H1 (cell line): ENCODE results near the gene AIFM1. TPM values are rescaled to one million over a fixed set of nuclear protein-coding genes. Genes with fewer than 3 reads are reported as not detected.

Experiments
- CTCF ChIA-PET: fragments of 300-600 bp; sonication (Branson Sonifier 250); formaldehyde crosslinking; loops from one replicate; lab custom pipeline; 2021; ENCODE audit not compliant: partially characterized antibody; lab: Charles Lee
- POLR2A ChIA-PET: fragments of 300-600 bp; sonication (Branson Sonifier 250); formaldehyde crosslinking; loops from one replicate; lab custom pipeline; 2021; ENCODE audit warnings: inconsistent platforms; ENCODE audit not compliant: partially characterized antibody; lab: Charles Lee
- DNase-seq, 2 experiments: peaks; one replicate each; pipeline versions ENCODE4 v3.0.0 to v3.0.0-alpha.2; 2010 to 2022; ENCODE audit warnings: low spot score in 2 of 2, low read depth in 1 of 2, mixed read lengths in 1 of 2
- FAIRE-seq: peaks from 2 replicates; lab custom pipeline; 2011; peaks lifted over from hg19 to GRCh38; lab: Jason Lieb, UNC
- H2AFZ ChIP-seq: 2 replicates; pipeline ENCODE4 v1.8.1; 2012; ENCODE audit warnings: low read length, inconsistent platforms
- H2AK5ac ChIP-seq: 2 replicates; pipeline ENCODE4 v1.6.1; 2013; ENCODE audit warnings: low read depth, low read length
- H2BK120ac ChIP-seq: replicated peaks from 2 replicates; pipeline ENCODE3; 2013; ENCODE audit warnings: low read depth, low read length, inconsistent platforms
- H2BK12ac ChIP-seq: 2 replicates; pipeline ENCODE4 v1.6.1; 2013; ENCODE audit warnings: low read depth, low read length
- H2BK15ac ChIP-seq: 2 replicates; pipeline ENCODE4 v1.6.1; 2013; ENCODE audit warnings: low read length
- H2BK20ac ChIP-seq: 2 replicates; pipeline ENCODE4 v1.6.1; 2013; ENCODE audit warnings: low read length
- H2BK5ac ChIP-seq: 2 replicates; pipeline ENCODE4 v1.6.1; 2013; ENCODE audit warnings: low read depth, low read length
- H3K14ac ChIP-seq: 2 replicates; pipeline ENCODE4 v1.6.1; 2013; ENCODE audit warnings: inconsistent platforms; ENCODE audit not compliant: insufficient read length
- H3K18ac ChIP-seq: 2 replicates; pipeline ENCODE4 v1.6.1; 2013; ENCODE audit warnings: low read length; ENCODE audit errors: extremely low read depth
- H3K23ac ChIP-seq: 2 replicates; pipeline ENCODE4 v1.6.1; 2013; ENCODE audit warnings: inconsistent platforms; ENCODE audit not compliant: insufficient read length
- H3K23me2 ChIP-seq: 2 replicates; pipeline ENCODE4 v1.6.1; 2013; ENCODE audit warnings: low read depth, low read length
- H3K27ac ChIP-seq: 2 replicates; pipeline ENCODE4 v1.6.1; 2011; ENCODE audit warnings: low read depth, low read length, inconsistent platforms
- H3K27me3 ChIP-seq, 4 experiments: replicated peaks in 1 of 4; 1 replicate in 1 of 4; 2 replicates in 3 of 4; pipeline versions ENCODE4 v1.6.1 to v1.8.1; 2011 to 2013; ENCODE audit warnings: low read length in 3 of 4, mild to moderate bottlenecking in 3 of 4, inconsistent platforms in 2 of 4, mixed read lengths in 2 of 4, moderate library complexity in 1 of 4; ENCODE audit not compliant: control insufficient read depth in 3 of 4, insufficient read depth in 3 of 4; ENCODE audit errors: extremely low read depth in 1 of 4
- H3K36me3 ChIP-seq, 4 experiments: 2 replicates each; pipeline versions ENCODE4 v1.6.1 to v1.8.1; 2011 to 2013; ENCODE audit warnings: mild to moderate bottlenecking in 4 of 4, low read length in 3 of 4, moderate library complexity in 2 of 4, control low read depth in 1 of 4, inconsistent platforms in 1 of 4; ENCODE audit not compliant: insufficient read depth in 4 of 4, control insufficient read depth in 2 of 4
- H3K4ac ChIP-seq: replicated peaks from 2 replicates; pipeline ENCODE3; 2013; ENCODE audit warnings: low read length, low read depth, mixed read lengths, inconsistent platforms; ENCODE audit not compliant: insufficient read length
- H3K4me1 ChIP-seq, 4 experiments: replicated peaks in 1 of 4; 1 replicate in 1 of 4; 2 replicates in 3 of 4; pipeline versions ENCODE4 v1.6.1 to v1.8.1; 2011 to 2013; ENCODE audit warnings: low read length in 3 of 4, inconsistent platforms in 2 of 4, mixed read lengths in 1 of 4; ENCODE audit not compliant: insufficient read depth in 4 of 4, control insufficient read depth in 3 of 4
- H3K4me2 ChIP-seq, 2 experiments: 2 replicates each; pipeline versions ENCODE4 v1.6.1 to v1.8.1; 2011 to 2013; ENCODE audit warnings: low read depth in 2 of 2, low read length in 2 of 2, control low read depth in 1 of 2, inconsistent platforms in 1 of 2, mild to moderate bottlenecking in 1 of 2; ENCODE audit not compliant: insufficient read depth in 1 of 2
- H3K4me3 ChIP-seq, 4 experiments: fragments of 200-600, 300-600 bp in 1 of 4; sonication (generic), shearing (Covaris generic), sonication (Bioruptor Twin) in 1 of 4; 2 replicates each; pipeline versions ENCODE4 v1.5.1 to v1.8.1; 2011 to 2016; ENCODE audit warnings: low read length in 4 of 4, low read depth in 3 of 4, control low read depth in 2 of 4, inconsistent platforms in 2 of 4, mild to moderate bottlenecking in 2 of 4, mixed read lengths in 1 of 4, moderate library complexity in 1 of 4; ENCODE audit not compliant: insufficient read depth in 2 of 4; ENCODE audit errors: extremely low read depth in 1 of 4
- H3K56ac ChIP-seq: replicated peaks from 2 replicates; pipeline ENCODE3; 2013; ENCODE audit warnings: low read depth, mild to moderate bottlenecking, mixed read lengths, low read length, inconsistent platforms; ENCODE audit not compliant: insufficient read length
- H3K79me1 ChIP-seq: 2 replicates; pipeline ENCODE4 v1.6.1; 2013; ENCODE audit warnings: low read depth, low read length, control low read depth
- H3K79me2 ChIP-seq, 2 experiments: 2 replicates each; pipeline versions ENCODE4 v1.6.1 to v1.8.1; 2012 to 2013; ENCODE audit warnings: low read length in 2 of 2, mild to moderate bottlenecking in 2 of 2, inconsistent platforms in 1 of 2; ENCODE audit not compliant: insufficient read depth in 2 of 2, control insufficient read depth in 1 of 2
- H3K9ac ChIP-seq, 4 experiments: replicated peaks in 1 of 4; 1 replicate in 1 of 4; 2 replicates in 3 of 4; pipeline versions ENCODE4 v1.6.1 to v1.8.1; 2011 to 2013; ENCODE audit warnings: low read depth in 3 of 4, low read length in 3 of 4, control low read depth in 2 of 4, mild to moderate bottlenecking in 2 of 4, moderate library complexity in 2 of 4, inconsistent platforms in 1 of 4; ENCODE audit errors: extremely low read depth in 1 of 4
- H3K9me3 ChIP-seq, 2 experiments: 2 replicates each; pipeline versions ENCODE4 v1.6.1 to v1.8.1; 2012 to 2013; ENCODE audit warnings: mild to moderate bottlenecking in 2 of 2, moderate library complexity in 2 of 2, control low read depth in 1 of 2, inconsistent platforms in 1 of 2, low read depth in 1 of 2, low read length in 1 of 2, mixed read lengths in 1 of 2; ENCODE audit not compliant: insufficient read depth in 2 of 2
- H4K20me1 ChIP-seq, 2 experiments: replicated peaks in 1 of 2; 2 replicates each; pipeline versions ENCODE3 to v1.8.1; 2011 to 2013; ENCODE audit warnings: inconsistent platforms in 2 of 2, low read length in 2 of 2, mild to moderate bottlenecking in 1 of 2; ENCODE audit not compliant: insufficient read depth in 2 of 2, control insufficient read depth in 1 of 2
- H4K5ac ChIP-seq: 2 replicates; pipeline ENCODE4 v1.6.1; 2013; ENCODE audit warnings: low read length, low read depth, mixed read lengths, inconsistent platforms; ENCODE audit not compliant: insufficient read length
- H4K8ac ChIP-seq: 2 replicates; pipeline ENCODE4 v1.8.0; 2013; ENCODE audit warnings: mild to moderate bottlenecking, moderate library complexity, low read length, inconsistent platforms; ENCODE audit not compliant: insufficient read depth; ENCODE audit errors: extremely low read depth
- H4K91ac ChIP-seq: replicated peaks from 2 replicates; pipeline ENCODE3; 2013; ENCODE audit warnings: low read length, mixed read lengths, inconsistent platforms; ENCODE audit not compliant: insufficient read length
- ASH2L ChIP-seq: fragments of 200-600, 300-600 bp; sonication (generic); IDR thresholded peaks from one replicate; pipeline ENCODE4 v1.7.1; 2017; ENCODE audit warnings: low read length
- BRCA1 ChIP-seq: IDR thresholded peaks from 2 replicates; pipeline ENCODE4 v1.6.1; 2012; ENCODE audit warnings: low read depth, low read length, improper control_type of control experiment
- CHD2 ChIP-seq: IDR thresholded peaks from 2 replicates; pipeline ENCODE4 v1.6.1; 2012; ENCODE audit warnings: low read length, improper control_type of control experiment
- EGR1 ChIP-seq: IDR thresholded peaks from 2 replicates; pipeline ENCODE4 v1.6.1; 2011; ENCODE audit warnings: low read depth, low read length, borderline replicate concordance
- EZH2 ChIP-seq: fragments of 200-600 bp; sonication (generic); IDR thresholded peaks from 2 replicates; pipeline ENCODE4 v1.7.1; 2012; ENCODE audit warnings: low read depth, mild to moderate bottlenecking, moderate library complexity, low read length, inconsistent platforms; ENCODE audit not compliant: severe bottlenecking
- POLR2AphosphoS5 ChIP-seq: IDR thresholded peaks from 2 replicates; pipeline ENCODE4 v1.6.1; 2011; ENCODE audit warnings: low read depth, low read length
- SIN3A ChIP-seq, 2 experiments: IDR thresholded peaks in 1 of 2; conservative IDR thresholded peaks in 1 of 2; 2 replicates each; pipeline ENCODE4 v1.6.1; 2011 to 2012; ENCODE audit warnings: low read length in 2 of 2, improper control_type of control experiment in 1 of 2, low read depth in 1 of 2, mild to moderate bottlenecking in 1 of 2
- ZNF274 ChIP-seq: IDR thresholded peaks from 2 replicates; pipeline ENCODE4 v1.7.0; 2012; ENCODE audit warnings: low read length, borderline replicate concordance; ENCODE audit errors: extremely low read depth
- WGBS, 2 experiments: shearing (Covaris generic) in 1 of 2; methylation state at CpG; one replicate each; pipeline versions ENCODE4 v1.1.6 to v1.1.7; 2013 to 2015; ENCODE audit warnings: low lambda C conversion rate in 2 of 2, mixed read lengths in 2 of 2, inconsistent platforms in 1 of 2, low coverage in 1 of 2, missing lambda C conversion rate in 1 of 2; ENCODE audit not compliant: insufficient replicate concordance in 2 of 2, insufficient coverage in 1 of 2, insufficient read length in 1 of 2; ENCODE audit errors: extremely low coverage in 1 of 2, missing lambda C conversion rate in 1 of 2; 5-methylcytosine and 5-hydroxymethylcytosine counted together
- polyA plus RNA-seq, 7 experiments: library from polyadenylated mRNA; depleted of rRNA in 3 of 7; stranded (reverse) in 5 of 7; unstranded in 2 of 7; fragments of >200 nt in 5 of 7; fragments of 200-250 nt in 2 of 7; gene quantifications; 1 replicate in 5 of 7; 2 replicates in 1 of 7; 4 replicates in 1 of 7; pipeline versions ENCODE4 v1.2.1 to v1.2.3, GENCODE V29; 2011 to 2013; ENCODE audit warnings: missing spikeins in 2 of 7, mixed read lengths in 2 of 7
- total RNA-seq: library from RNA; stranded (reverse); fragmentation: NEBNext Ultra II Directional; extraction: Animal tissue kit (Norgen Biotek cat#: 25700); gene quantifications from 2 replicates; pipeline ENCODE4 v1.2.1, GENCODE V29; 2021
- TF ChIP-seq, protein P1 (sequence below): IDR thresholded peaks from 2 replicates; pipeline ENCODE4 v1.6.1; 2011; ENCODE audit warnings: low read depth, mild to moderate bottlenecking, low read length; ENCODE audit not compliant: insufficient read depth
- TF ChIP-seq, protein P2 (sequence below): IDR thresholded peaks from 2 replicates; pipeline ENCODE4 v1.6.1; 2012; ENCODE audit warnings: low read length, inconsistent platforms

The AIFM1 gene
- total and polyA plus RNA-seq, 2 of the 8 experiments (the other 6 are each of a cell fraction or from before 2014, with no cell fraction given) = 34.1 to 55.4 TPM

DNA sequence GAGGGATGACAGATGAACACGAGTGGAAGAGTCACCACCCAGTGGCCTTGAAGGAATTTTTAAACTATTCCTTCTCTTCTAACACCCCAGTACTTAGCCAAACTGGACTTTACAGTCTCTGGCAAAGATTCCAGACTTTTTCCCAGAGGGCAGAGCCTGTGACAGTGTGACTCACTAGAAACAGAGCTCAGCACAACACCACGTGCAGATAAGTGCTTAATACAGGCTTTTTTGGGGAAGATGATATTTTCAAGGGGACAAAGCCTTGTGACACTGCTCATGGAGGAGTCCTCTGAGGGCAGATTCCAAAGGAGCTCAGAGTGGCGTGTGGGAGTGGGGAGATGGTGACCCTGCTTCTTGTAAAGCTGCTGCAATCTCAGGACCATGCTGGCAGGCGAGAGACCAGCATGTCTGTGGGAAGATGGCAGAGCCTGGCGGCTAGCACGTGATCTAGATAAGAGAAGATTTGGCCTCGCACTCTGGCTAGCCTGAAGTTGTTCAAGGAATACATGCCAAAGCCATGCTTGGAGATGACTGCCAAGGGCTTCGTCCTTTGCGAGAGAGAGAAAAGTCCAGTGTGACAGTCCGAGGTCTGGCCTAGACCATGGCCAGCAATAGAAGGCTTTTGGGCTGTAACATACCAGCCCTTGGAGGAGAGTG lies 8.5 kb upstream of the AIFM1 start:
- Histone ChIP-seq H3K4me2 (no peak overlapping the region), H2AK5ac (0 out of 2 replicates have a peak overlapping the region, but pooled peaks have one; percentile 39), H2BK12ac (no peak overlapping the region), H2BK15ac (no peak overlapping the region), H4K20me1 (no peaks in the 10 kb centered on the region), H4K8ac (no peak overlapping the region), H4K5ac (no peak overlapping the region), H3K27me3 (peaks cover 0 to 11% (median 9%) of the 10 kb centered on the region in 4 experiments; a peak in 6 of 7 replicates), H3K9ac (no peak overlapping the region), H3K79me1 (no peaks in the 10 kb centered on the region), H3K27ac (no peak overlapping the region), H3K4ac (no peak overlapping the region), H4K91ac (no peak overlapping the region), H3K18ac (no peak overlapping the region), H3K4me1 (peaks cover 0 to 6% (median 0%) of the 10 kb centered on the region in 4 experiments; a peak in 3 of 7 replicates), H3K4me3 (no peak overlapping the region), H2AFZ (no peak overlapping the region), H3K23ac (no peak overlapping the region), H3K23me2 (peaks cover 13% of the 10 kb centered on the region; the same call in 1 of the 2 replicates), H2BK5ac (no peak overlapping the region), H2BK120ac (no peak overlapping the region), H3K79me2 (no peaks in the 10 kb centered on the region), H3K9me3 (no peaks in the 10 kb centered on the region), H3K36me3 (no peaks in the 10 kb centered on the region), H3K14ac (no peak overlapping the region), H2BK20ac (no peak overlapping the region), H3K56ac (no peak overlapping the region)
- WGBS, 2 experiments = 84% methylated on average over 7 of the region's 10 CpGs; no CpG with 5 or more reads in 1 of the 2 experiments
- ChIA-PET CTCF (interaction anchor here (0.6 to 0.8 kb wide), 3 partner anchors 14 to 249 kb away, joined by 3 read pairs; no protein-coding TSS in a partner anchor), POLR2A (interaction anchor here (0.8 kb wide), 1 partner anchor 9 kb away, joined by 3 read pairs; the partner anchor contains the start of gene AIFM1)
- no peak for FAIRE-seq
- DNase-seq = no peak
- TF ChIP-seq, protein P1, sequence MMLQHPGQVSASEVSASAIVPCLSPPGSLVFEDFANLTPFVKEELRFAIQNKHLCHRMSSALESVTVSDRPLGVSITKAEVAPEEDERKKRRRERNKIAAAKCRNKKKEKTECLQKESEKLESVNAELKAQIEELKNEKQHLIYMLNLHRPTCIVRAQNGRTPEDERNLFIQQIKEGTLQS = no peak
- TF ChIP-seq POLR2AphosphoS5 = no peak
- TF ChIP-seq ASH2L = no peak
- TF ChIP-seq SIN3A (conservative IDR thresholded peaks at IDR 0.05 in 1 of 2, IDR thresholded peaks at IDR 0.05 in 1 of 2; ENCODE audit: low read depth in 1 of 2, low read length in 2 of 2) = no peak
- TF ChIP-seq CHD2 = no peak
- TF ChIP-seq EZH2 = no peak
- no peak for TF ChIP-seq ZNF274
- TF ChIP-seq BRCA1 = no peak
- no peak for TF ChIP-seq EGR1
- TF ChIP-seq, protein P2, sequence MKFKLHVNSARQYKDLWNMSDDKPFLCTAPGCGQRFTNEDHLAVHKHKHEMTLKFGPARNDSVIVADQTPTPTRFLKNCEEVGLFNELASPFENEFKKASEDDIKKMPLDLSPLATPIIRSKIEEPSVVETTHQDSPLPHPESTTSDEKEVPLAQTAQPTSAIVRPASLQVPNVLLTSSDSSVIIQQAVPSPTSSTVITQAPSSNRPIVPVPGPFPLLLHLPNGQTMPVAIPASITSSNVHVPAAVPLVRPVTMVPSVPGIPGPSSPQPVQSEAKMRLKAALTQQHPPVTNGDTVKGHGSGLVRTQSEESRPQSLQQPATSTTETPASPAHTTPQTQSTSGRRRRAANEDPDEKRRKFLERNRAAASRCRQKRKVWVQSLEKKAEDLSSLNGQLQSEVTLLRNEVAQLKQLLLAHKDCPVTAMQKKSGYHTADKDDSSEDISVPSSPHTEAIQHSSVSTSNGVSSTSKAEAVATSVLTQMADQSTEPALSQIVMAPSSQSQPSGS = no peak
